Inflammatory macrophage treated with lipopolysaccharide for 4 hours (primary cell): ENCODE results near the gene SERPINH1.
"Not testable (repeated sequence)": the region's sequence is repeated elsewhere in the genome, so short reads cannot be mapped to it uniquely, and the experiment has no call there.

Experiments used
- DNase-seq: peaks from one replicate; pipeline ENCODE4 v3.0.0-alpha.2; 2020

SERPINH1 gene

GRCh38 chr11:75578977-75579376 lies 16.9 kb downstream of the SERPINH1 start:
- no peak for DNase-seq

- no peak for DNase-seq
These were observed 17.8 kb downstream of the SERPINH1 start for GRCh38 chr11:75579841-75580240.

GRCh38 chr11:75582506-75582894 lies 20.4 kb downstream of the SERPINH1 start:
- no peak for DNase-seq

- peak; percentile 15 for DNase-seq
These were observed 21.1 kb downstream of the SERPINH1 start for GRCh38 chr11:75582895-75583717.

DNA sequence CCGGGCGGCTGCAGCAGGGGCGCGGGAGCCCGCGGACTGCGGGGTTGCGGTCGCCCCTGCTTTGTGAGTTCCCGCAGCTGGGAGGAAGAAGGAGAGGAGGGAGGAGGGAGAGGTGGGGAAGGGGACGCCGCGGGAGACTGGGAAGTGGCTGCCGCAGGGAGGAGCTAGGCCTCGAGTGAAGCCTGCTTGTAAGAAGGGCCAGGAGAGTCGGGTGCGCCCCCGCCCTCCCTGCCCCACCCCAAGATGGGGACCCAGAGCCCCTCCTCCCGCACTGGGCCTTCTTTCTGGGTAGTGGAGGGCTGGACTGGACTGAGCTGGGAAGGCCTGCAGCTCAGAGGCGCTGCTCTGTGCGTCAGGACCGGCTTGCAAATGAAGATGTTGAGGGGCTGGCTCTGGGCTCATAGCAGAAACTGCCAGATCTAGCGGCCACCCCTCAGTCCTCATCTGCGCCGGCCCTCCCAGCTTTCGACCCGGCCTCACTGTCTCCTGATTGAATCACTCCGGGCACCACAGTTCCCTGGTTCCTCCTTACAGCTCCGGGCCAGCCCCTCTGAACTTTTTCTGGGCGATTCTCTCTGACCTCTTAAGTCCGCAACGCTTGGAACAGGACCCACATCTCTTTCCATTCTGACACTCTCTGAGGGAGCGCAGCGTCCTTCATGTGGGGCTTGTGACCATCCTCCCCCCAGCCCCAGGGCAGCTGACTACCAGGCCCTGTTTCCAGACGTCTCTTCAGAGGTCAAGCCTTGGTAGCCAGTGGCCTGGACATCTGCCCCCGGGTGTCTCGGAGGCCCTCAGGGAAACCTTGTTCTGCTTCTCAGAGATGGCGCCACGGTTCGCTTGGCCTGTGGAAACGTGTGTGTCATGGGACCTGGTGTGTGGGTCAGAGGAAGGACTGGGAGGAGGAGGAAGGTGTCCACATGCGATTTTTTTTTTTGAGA lies 21.9 kb downstream of the SERPINH1 start:
- peak; percentile 33 for DNase-seq

GRCh38 chr11:75584659-75585292 lies 22.7 kb downstream of the SERPINH1 start:
- not testable (repeated sequence) for DNase-seq

- no peak for DNase-seq
These were observed 23.2 kb downstream of the SERPINH1 start for GRCh38 chr11:75585293-75585670.

DNA sequence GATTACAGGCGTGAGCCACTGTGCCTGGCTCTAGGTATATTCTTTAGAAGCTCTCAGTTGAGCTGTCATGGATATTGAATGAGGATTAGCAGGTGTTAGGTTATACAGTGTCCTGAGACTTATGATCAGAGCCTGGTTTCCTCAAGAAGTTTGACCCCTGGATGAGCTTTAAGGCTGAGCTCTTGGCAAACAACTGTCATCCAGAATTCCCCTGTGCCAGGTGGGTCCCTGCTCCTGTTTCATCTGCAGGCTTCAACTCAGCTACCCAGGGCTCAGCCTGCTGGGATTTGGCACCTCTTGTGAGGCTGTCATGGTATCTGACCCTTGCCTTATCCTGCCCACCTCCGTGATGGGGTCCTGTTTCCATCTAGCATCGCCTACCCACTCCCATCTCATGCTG lies 24.3 kb downstream of the SERPINH1 start:
- no peak for DNase-seq

DNA sequence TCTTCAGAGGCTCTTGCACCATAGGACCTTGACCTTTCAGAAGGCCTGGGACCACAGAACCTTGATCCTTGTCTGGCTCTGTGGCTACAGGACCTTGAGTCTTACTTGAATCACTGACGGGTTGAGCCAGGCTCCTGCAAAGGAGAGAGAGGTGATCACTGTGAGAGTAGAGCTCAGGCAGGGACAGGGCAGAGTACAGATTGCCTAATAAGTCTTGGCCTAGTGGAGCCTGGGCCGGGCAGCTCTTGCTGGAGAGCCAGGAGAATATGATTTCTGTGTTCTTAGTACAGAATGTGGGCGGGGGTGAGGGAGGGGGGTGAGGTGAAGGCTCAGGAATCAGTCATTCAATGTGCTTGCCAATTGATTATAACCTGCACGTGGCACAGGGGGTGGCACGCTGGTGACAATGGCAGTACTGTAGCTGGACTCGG lies 26.0 kb downstream of the SERPINH1 start:
- DNase-seq: no peak

DNA sequence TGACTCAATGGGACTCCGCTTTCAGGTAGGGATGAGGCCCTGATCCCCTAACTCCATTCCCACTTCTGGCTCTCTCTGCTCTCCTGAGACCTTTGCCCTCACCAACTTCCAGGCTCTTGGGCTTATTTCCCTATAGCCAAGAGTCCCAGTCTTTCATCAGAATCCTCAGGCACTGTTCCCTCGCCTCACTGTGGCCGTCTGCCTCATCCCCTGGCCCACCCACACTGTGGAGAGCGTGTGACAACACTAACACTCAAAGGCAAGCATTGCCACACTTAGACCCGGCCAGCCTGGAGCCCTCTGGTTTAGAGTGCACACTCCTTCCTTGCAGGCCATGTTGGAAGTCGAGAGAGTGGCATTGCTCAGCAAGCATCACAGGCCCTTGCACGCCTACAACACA lies 27.0 kb downstream of the SERPINH1 start:
- peak; percentile 50 for DNase-seq

DNA sequence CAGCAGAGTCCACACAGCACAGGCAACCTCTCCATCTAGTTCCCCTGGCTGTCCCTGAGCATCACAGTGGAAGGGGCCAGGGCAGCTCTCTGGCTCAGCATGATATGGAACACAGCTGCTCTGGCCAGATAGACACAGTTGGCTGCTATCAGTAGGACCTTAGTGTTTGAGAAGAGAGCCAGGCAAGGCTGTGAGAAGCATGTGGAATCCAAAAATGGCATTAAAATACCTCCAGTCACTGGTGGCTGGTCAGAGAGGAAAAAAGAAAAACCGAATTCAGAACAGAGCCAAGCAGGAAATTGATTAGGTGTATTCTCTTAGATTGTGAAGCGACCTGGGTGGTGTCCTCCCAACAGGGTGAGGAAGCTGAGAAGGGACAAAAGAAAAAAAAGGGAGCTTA lies 27.9 kb downstream of the SERPINH1 start:
- DNase-seq: no peak

- no peak for DNase-seq
These were observed 29.3 kb downstream of the SERPINH1 start for GRCh38 chr11:75591371-75591770.

DNA sequence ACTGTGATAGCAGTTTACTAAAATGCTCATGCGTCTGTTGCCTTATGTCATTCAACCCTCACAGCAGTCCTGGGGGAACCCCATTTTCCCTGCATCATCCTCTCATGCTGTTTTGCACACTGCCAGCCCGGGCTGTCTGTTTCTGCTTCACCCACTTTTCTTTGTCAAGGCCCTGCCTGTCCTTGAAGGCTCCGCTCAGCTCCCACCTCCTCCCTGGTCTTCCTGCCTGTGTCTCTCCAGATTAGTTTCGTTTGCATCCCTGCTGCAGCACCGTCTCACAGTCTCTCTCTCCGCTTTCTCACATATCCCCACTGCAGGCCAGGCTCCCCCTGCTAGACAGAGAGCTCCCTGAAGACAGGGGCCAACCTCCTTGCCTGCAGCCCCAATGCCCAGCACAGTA lies 29.9 kb downstream of the SERPINH1 start:
- DNase-seq: no peak

DNA sequence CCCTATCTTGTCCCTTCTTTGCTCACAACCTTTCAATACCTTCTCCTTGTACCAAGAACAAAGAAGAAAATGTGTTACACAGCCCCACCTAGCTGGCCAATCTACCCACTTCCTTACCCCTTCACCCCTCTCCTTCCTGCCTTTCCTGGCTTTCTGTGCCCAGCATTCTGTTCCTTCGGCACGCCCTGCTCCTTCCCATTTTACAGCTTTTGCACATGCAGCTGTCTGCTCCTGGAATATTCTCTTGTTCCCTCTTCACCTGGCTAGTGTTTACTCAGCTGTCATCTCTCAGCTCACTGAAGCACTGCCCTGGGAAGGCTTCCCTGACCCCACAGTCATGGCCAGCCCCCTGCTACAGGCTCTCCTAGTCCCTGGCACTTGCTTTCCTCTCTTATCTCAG lies 30.7 kb downstream of the SERPINH1 start:
- no peak for DNase-seq

GRCh38 chr11:75593286-75593915 lies 31.3 kb downstream of the SERPINH1 start:
- DNase-seq: no peak

- no peak for DNase-seq
These were observed 32.2 kb downstream of the SERPINH1 start for GRCh38 chr11:75594211-75594610.

- DNase-seq: no peak
These were observed 33.4 kb downstream of the SERPINH1 start for GRCh38 chr11:75595429-75595828.

- no peak for DNase-seq
These were observed 34.9 kb downstream of the SERPINH1 start for GRCh38 chr11:75596914-75597313.

GRCh38 chr11:75597636-75598035 lies 35.6 kb downstream of the SERPINH1 start:
- no peak for DNase-seq

DNA sequence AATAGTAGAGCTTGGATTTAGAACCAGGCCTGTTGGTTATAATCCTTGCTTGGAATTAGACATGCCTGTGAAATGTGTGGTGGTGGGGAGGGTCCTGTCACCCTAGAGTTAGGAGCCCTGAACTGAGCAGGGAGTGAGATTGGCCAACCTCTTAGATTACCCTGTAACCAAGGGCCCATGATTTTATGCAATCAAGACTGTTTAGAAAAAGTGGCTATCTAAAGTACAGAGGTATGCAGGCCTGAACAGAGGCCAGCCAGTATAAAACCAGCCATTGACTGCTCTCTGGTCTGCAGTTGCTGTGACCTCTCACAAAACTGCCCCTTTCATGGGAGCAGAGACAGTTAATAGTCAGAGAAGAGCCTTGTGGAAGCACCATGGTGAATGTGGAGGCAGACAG lies 36.2 kb downstream of the SERPINH1 start:
- DNase-seq: no peak

- DNase-seq: no peak
These were observed 36.8 kb downstream of the SERPINH1 start for GRCh38 chr11:75598900-75599299.

DNA sequence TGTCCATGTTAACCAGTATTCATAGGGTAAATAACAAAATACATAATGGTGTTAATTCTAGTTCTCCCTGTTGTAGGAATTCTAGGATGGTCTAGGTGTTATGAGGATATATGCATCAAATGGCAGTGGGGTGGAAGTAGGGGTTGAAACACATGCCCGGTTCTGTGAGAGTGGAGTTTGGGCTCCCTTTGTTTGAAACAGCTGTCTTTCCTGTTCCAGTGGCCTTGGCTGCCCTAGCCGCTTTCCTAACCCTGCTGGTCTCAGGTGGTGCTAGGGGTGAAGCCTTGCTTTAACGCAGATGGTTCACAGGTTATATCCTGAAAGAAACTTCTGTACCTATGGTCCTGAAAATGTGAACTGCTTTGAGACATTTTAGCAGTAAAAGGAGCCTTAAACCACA lies 38.3 kb downstream of the SERPINH1 start:
- no peak for DNase-seq

DNA sequence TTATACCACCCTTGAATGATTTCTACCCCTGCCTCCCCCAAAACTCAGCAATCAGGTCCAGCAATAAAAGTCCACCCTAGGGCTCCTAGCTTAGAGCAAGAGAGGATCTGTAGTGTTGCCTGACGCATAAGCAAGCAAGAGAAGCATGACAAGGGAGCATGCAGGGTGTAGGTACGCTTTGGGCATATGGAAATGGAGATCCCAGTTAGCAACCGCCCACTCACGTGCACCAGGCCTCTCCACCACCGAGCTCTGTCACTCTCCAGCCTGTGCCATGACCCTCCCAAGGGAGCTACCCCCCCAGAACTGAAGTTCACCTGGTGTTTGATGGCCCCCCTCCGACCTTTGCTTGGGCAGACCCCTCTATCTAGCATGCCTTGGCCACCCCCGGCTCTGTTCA lies 39.4 kb downstream of the SERPINH1 start:
- DNase-seq: no peak
